GDM1 (cell line): ENCODE data around the gene TAS2R20.

ENCODE experiments used
- DNase-seq: peaks from one replicate; lab custom pipeline; 2025; lab: John Stamatoyannopoulos, UW

Gene TAS2R20

GRCh38 chr12:10959804-10960203 is 38.3 kb downstream of the TAS2R20 start:
- no peak for DNase-seq

- DNase-seq, result no peak
These were observed 40.4 kb downstream of the TAS2R20 start for GRCh38 chr12:10957741-10958140.

- no peak for DNase-seq
These were observed 42.0 kb downstream of the TAS2R20 start for GRCh38 chr12:10956085-10956484.

- no peak for DNase-seq
These were observed 45.5 kb downstream of the TAS2R20 start for GRCh38 chr12:10952645-10953044.
